22Rv1 (cell line): ENCODE data around the gene IL1RAPL2.

Experiments used
- H3K27ac ChIP-seq: fragments of 450-650 bp; 2 replicates; pipeline ENCODE4 v1.5.1; 2017
- ZFX ChIP-seq: fragments of 450-650 bp; IDR thresholded peaks from 2 replicates; pipeline ENCODE4 v1.6.1; 2017; ENCODE audit warnings: antibody characterized with exemption, borderline replicate concordance
- TF ChIP-seq, protein P1 (sequence below): fragments of 450-650 bp; IDR thresholded peaks from 2 replicates; pipeline ENCODE4 v1.5.1; 2017; ENCODE audit warnings: mild to moderate bottlenecking

IL1RAPL2 gene

DNA sequence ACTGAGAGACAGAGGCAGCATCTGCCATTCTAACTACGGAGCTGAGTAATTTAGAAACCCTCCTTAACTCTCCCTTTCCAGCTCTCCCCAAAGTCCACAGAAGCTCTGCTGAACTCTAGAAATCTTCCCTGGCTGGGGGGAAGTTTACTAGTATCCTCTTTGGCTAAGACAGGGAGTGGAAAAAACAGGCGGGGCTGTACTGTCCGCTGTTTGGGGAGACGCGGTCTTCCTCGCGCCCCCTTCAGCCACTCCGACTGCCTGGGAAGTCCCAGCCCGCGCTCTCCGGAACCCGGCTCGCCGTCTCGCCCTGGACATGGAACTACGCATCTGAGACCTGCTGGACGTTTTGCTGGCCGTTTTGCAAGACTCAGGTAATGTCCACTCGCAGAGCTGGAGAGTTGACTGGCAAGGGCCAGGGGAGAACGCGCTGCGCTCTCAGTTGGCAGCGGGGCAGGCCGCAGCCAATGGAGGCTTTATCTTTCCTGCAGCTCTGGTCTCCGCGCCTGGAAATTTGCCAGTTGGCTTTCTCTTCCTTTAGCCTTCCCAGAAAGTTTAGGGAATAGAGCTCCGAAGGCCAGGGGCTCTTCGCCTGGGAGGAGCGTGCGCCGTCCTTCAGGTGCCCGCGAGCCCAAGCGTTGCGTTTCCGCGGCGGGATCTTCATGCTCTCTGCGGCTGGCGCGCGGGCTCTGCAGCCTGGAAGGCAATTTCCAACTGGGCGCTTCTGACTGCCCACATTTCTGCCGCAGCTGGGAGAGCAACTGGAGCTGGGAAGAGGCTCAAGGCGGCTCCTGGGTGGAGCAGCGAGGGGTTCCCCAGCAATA is 892 bp downstream of the IL1RAPL2 start:
- TF ChIP-seq, protein P1, sequence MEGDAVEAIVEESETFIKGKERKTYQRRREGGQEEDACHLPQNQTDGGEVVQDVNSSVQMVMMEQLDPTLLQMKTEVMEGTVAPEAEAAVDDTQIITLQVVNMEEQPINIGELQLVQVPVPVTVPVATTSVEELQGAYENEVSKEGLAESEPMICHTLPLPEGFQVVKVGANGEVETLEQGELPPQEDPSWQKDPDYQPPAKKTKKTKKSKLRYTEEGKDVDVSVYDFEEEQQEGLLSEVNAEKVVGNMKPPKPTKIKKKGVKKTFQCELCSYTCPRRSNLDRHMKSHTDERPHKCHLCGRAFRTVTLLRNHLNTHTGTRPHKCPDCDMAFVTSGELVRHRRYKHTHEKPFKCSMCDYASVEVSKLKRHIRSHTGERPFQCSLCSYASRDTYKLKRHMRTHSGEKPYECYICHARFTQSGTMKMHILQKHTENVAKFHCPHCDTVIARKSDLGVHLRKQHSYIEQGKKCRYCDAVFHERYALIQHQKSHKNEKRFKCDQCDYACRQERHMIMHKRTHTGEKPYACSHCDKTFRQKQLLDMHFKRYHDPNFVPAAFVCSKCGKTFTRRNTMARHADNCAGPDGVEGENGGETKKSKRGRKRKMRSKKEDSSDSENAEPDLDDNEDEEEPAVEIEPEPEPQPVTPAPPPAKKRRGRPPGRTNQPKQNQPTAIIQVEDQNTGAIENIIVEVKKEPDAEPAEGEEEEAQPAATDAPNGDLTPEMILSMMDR: no peak
- no peak for TF ChIP-seq ZFX
- H3K27ac ChIP-seq: no peak overlapping the region

DNA sequence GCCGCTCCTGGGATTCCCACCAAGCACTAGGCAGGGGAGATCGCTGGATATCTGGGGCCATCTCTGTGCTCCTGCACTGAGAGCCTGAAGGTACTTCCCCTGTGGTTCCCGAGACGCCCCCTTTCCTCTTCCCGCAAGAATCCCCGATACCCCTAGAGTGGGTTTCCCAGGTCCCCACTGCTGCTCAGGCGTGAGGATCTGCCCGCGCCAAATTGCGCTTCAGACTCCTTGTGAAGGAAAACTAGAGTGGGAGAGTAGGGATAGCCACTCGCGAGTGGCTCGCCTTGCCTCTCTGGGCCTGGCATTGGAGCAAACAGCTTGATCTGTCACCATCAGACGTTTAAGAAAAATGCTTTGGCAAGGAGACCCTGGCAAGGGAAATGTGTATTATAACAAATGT is 1.5 kb downstream of the IL1RAPL2 start:
- no peak for TF ChIP-seq ZFX
- TF ChIP-seq, protein P1: no peak
- no peak overlapping the region for H3K27ac ChIP-seq

DNA sequence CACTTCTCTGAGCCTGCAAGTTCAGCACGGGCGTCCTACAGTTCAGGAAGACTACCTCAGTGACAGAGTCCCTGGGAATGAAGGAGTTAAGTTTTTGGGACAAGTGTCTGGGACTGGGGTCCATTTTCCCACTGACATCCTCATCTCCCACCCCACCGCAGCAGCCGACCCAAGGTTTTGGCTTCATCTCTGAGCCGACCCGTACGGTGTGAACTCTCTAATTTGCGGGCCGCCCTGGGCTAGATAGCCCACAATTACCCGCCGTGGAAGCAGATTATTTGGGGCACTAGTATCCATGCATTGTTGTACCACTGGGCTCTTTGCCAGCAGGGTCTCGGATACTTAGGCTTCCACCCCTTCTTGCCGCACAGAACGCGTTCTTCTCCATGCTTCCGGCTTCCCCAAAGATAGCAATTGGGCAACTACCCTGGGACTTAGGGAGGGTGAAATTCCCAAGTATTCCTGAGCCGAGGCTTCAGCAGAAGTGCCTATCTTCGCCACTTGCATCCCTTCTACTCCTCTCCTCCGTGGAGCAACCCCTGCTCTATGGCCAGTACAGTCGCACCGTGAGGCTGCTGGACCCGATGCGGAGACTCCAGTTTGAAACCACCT is 2.4 kb downstream of the IL1RAPL2 start:
- H3K27ac ChIP-seq: no peak overlapping the region
- TF ChIP-seq, protein P1: no peak
- no peak for TF ChIP-seq ZFX

DNA sequence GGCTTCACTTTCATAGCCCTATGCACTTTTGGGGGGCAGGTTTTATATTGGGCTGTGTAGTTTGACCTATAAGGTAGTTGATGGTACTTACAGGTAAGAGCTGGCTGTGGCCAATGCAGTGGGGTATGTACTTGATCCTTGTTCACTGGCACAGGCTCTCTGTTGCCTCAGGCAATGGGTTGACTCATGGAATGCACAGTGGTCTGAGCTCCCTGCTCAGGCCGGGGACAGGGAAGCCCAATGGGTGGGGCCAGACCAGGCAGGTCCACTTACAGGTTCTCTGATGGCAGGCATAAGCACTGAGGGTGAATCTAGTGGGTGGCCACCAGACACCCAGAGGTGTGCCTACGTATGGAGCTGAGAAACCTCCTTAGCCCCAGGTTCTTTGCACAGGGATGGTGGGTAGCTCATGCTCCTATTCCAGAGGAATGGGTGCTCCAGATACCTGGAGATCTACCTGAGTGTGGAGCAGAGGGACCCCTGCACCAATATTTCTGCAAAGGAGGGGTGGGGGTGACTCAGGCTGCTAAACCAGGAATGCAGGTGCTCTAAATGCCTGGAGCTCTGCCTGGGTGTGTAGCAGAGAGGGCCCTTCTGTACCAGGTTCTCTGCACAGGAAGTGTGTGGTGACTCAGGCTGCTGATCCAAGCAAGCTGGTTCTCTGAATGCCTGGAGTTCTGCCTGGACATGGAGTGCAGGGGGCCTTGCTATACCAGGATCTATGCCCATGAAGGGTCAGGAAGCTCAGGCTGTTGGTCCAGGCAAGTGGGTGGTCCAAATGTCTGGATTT is 52.3 kb downstream of the IL1RAPL2 start:
- H3K27ac ChIP-seq: no peak overlapping the region
- no peak for TF ChIP-seq ZFX
- TF ChIP-seq, protein P1: no peak

DNA sequence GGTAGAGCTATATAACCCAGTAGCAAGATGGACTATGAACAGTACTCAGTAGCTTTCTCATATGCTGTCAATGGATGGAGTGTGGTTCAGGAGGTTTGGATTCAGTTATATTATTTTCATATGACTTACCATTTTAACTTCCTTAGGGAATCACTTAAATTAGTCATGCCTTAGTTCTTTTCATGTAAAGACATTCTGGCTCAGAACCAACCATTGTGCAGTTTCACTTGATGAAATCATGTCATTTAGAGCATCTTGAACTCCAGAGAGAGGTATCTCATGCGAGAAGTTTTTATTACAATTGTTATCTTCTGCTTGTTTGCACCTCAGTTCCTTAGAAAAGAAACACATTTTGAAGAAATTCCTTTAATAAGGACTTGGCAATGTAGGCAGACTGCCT is 55.8 kb downstream of the IL1RAPL2 start:
- TF ChIP-seq, protein P1: no peak
- TF ChIP-seq ZFX: no peak
- H3K27ac ChIP-seq: no peak overlapping the region

DNA sequence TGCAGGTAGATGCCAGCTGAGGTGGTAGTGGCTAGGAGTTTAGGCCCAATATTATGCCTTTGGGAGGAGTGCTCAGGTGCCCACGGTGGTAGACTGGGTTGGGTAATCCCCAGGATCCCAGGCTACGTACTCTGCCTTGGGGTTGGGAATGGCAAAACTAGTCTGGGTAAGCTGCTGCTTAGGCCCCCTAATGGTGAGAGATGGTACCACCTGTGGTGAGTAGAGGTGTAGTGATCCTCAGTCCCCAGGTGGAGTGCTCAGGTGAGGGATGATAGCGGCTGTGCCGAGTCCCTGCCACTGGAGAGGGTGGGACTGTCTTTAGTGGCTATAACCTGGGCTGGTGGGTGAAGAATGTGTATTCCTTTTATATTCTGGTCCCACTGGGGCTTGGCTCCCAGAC is 75.2 kb downstream of the IL1RAPL2 start:
- H3K27ac ChIP-seq: no peak overlapping the region
- TF ChIP-seq, protein P1: no peak
- no peak for TF ChIP-seq ZFX

DNA sequence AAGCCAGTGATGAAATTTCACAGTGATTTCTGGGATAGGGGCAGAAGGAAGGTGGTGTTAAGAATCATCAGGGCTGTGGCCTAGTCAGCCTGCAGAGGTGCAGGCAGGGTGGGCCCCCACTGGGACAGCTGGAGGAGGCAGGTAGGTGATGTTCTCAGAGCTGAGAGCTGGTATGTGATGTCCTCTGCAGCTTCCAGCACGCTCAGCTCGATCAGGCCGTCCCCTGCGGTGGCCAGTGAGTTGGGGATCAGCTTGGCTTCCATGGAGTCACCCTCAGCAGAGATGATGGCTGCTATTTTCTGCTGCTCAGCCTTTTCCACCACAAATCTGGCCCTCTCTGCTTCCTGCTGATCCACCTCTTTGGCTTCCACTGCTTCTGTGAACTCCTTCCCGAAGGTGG is 81.1 kb downstream of the IL1RAPL2 start:
- no peak overlapping the region for H3K27ac ChIP-seq
- TF ChIP-seq ZFX: no peak
